GM21423 (cell line): ENCODE measurements around the gene BCO2.
"Not testable (repeated sequence)": the region's sequence is repeated elsewhere in the genome, so short reads cannot be mapped to it uniquely, and the experiment has no call there.

Experiments used
- ATAC-seq: cut with Tn5 transposase; IDR thresholded peaks from one replicate; pipeline ENCODE4 v1.9.1; 2021; ENCODE audit warnings: mild to moderate bottlenecking, moderate library complexity; ENCODE audit not compliant: unreplicated experiment

The BCO2 gene

GRCh38 chr11:112165049-112165448, 10.3 kb upstream of the BCO2 start:
- no peak for ATAC-seq

GRCh38 chr11:112166562-112166961, 8.8 kb upstream of the BCO2 start:
- no peak for ATAC-seq

- no peak for ATAC-seq
These were observed 8.2 kb upstream of the BCO2 start, which contains the start of gene TEX12 for GRCh38 chr11:112167145-112167544. Gene TEX12 (plus strand): TSS chr11:112167372. CDS start chr11:112169269, 1,897 bp downstream.

GRCh38 chr11:112172362-112172994, 2.8 kb upstream of the BCO2 start:
- ATAC-seq = no peak

GRCh38 chr11:112173152-112173551, 2.2 kb upstream of the BCO2 start:
- ATAC-seq = no peak

GRCh38 chr11:112175599-112175952, 264 bp downstream of the BCO2 start:
- no peak for ATAC-seq

GRCh38 chr11:112176077-112176476, 765 bp downstream of the BCO2 start:
- ATAC-seq = no peak

GRCh38 chr11:112177589-112177988, 2.3 kb downstream of the BCO2 start:
- ATAC-seq = no peak

GRCh38 chr11:112178428-112178827, 3.1 kb downstream of the BCO2 start:
- ATAC-seq = no peak

GRCh38 chr11:112178936-112179335, 3.6 kb downstream of the BCO2 start:
- ATAC-seq = no peak

- peak; percentile 72 for ATAC-seq
These were observed 4.3 kb downstream of the BCO2 start for GRCh38 chr11:112179601-112180000.

GRCh38 chr11:112182867-112183266, 7.6 kb downstream of the BCO2 start:
- ATAC-seq = no peak

- no peak for ATAC-seq
These were observed 10.6 kb downstream of the BCO2 start for GRCh38 chr11:112185883-112186282.

GRCh38 chr11:112186304-112186703, 11.0 kb downstream of the BCO2 start:
- ATAC-seq = no peak

GRCh38 chr11:112195113-112195512, 19.8 kb downstream of the BCO2 start:
- ATAC-seq = not testable (repeated sequence)

GRCh38 chr11:112195951-112196351, 20.6 kb downstream of the BCO2 start:
- no peak for ATAC-seq

- ATAC-seq = no peak
These were observed 21.3 kb downstream of the BCO2 start for GRCh38 chr11:112196519-112197087.

GRCh38 chr11:112199101-112199500, 23.8 kb downstream of the BCO2 start:
- ATAC-seq = not testable (repeated sequence)

GRCh38 chr11:112200252-112200651, 24.9 kb downstream of the BCO2 start:
- no peak for ATAC-seq

GRCh38 chr11:112206071-112206470, 30.8 kb downstream of the BCO2 start:
- no peak for ATAC-seq

- no peak for ATAC-seq
These were observed 35.6 kb downstream of the BCO2 start for GRCh38 chr11:112210890-112211289.

GRCh38 chr11:112211536-112211935, 36.2 kb downstream of the BCO2 start:
- ATAC-seq = no peak

- ATAC-seq = no peak
These were observed 37.0 kb downstream of the BCO2 start for GRCh38 chr11:112212290-112212689.
